Measurements from ENCODE around the gene KCNK10.

GRCh38 chr14:88199882-88200281 lies 123.2 kb downstream of the KCNK10 start:
- TF ChIP-seq, protein P1, sequence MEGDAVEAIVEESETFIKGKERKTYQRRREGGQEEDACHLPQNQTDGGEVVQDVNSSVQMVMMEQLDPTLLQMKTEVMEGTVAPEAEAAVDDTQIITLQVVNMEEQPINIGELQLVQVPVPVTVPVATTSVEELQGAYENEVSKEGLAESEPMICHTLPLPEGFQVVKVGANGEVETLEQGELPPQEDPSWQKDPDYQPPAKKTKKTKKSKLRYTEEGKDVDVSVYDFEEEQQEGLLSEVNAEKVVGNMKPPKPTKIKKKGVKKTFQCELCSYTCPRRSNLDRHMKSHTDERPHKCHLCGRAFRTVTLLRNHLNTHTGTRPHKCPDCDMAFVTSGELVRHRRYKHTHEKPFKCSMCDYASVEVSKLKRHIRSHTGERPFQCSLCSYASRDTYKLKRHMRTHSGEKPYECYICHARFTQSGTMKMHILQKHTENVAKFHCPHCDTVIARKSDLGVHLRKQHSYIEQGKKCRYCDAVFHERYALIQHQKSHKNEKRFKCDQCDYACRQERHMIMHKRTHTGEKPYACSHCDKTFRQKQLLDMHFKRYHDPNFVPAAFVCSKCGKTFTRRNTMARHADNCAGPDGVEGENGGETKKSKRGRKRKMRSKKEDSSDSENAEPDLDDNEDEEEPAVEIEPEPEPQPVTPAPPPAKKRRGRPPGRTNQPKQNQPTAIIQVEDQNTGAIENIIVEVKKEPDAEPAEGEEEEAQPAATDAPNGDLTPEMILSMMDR (IDR thresholded peaks at IDR 0.05; ENCODE audit: insufficient read depth, low read length, poor library complexity, severe bottlenecking) = no peak
- no peak for TF ChIP-seq EZH2phosphoT487 (conservative IDR thresholded peaks at IDR 0.05; ENCODE audit: low read length)
